GM12875 (cell line): ENCODE measurements around the gene OAS2.
A peak's percentile ranks its signal among the peaks of the same experiment; 100 is the strongest.

Experiments used
- H3K4me3 ChIP-seq: one replicate; pipeline ENCODE4 v1.5.1; 2011; ENCODE audit warnings: low read depth, low read length, control low read depth
- TF ChIP-seq, protein P1 (sequence below): IDR thresholded peaks from 2 replicates; pipeline ENCODE4 v1.5.1; 2011; ENCODE audit warnings: low read depth, mild to moderate bottlenecking, control low read depth, inconsistent platforms, low read length, moderate library complexity, borderline replicate concordance; ENCODE audit not compliant: insufficient read depth

OAS2 gene

DNA sequence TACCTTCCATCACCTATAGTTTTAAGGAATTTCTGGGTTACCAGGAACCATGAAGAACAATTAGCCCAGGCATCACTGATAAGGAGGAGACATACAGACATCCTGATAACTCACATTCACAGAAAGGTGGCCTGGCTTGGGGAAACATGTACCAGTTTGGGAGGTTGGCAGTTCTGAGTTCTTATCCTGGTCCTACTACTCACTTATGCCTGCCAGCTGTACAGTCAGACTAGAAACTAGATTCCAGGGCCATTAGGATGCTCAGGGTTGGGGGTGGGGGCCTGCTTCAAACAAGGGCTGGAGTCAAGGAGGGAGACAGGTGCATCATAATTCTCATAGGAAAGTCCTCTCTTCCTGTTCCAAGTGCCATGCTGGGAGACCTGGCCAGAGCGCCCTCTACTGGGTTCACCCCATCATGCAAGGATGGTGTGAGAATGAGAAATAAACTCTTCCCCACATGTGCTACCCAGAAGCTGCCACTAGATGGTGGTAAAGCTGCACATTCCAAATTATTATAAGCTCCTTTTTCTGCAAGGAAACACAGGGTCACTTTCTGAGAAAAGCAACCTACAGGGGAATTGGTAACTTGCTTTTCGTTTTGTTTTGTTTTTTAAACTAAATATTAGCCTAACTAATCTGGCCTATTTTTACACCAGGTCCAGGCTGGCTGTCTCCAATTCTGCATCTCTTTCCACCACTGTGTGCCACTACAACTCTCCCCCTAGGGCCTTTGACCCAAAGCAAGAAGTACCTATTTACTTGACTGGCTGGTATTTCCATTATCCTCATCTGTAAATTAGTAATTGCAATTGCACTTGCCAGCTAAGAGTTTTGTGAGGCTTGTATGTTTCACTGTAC is 14.5 kb downstream of the OAS2 start:
- TF ChIP-seq, protein P1, sequence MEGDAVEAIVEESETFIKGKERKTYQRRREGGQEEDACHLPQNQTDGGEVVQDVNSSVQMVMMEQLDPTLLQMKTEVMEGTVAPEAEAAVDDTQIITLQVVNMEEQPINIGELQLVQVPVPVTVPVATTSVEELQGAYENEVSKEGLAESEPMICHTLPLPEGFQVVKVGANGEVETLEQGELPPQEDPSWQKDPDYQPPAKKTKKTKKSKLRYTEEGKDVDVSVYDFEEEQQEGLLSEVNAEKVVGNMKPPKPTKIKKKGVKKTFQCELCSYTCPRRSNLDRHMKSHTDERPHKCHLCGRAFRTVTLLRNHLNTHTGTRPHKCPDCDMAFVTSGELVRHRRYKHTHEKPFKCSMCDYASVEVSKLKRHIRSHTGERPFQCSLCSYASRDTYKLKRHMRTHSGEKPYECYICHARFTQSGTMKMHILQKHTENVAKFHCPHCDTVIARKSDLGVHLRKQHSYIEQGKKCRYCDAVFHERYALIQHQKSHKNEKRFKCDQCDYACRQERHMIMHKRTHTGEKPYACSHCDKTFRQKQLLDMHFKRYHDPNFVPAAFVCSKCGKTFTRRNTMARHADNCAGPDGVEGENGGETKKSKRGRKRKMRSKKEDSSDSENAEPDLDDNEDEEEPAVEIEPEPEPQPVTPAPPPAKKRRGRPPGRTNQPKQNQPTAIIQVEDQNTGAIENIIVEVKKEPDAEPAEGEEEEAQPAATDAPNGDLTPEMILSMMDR, result peak; percentile 88

DNA sequence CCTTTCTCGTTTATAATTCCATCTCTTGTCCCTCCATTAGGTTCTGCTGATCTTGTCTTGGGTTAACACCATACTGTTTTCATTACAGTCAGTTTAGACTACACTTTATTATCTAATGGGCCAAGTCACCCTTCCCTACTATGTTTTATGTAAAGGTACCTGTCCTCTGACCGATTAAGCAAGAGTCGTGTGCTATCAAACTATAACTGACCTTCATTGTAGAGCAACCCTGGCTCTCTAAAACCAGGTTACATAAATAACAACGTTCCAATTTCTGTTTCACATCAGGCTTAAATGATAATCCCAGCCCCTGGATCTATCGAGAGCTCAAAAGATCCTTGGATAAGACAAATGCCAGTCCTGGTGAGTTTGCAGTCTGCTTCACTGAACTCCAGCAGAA is 16.7 kb downstream of the OAS2 start:
- no peak overlapping the region for H3K4me3 ChIP-seq
- TF ChIP-seq, protein P1, result no peak

More for the DNA sequence above, 14.5 kb downstream of the OAS2 start:
- H3K4me3 ChIP-seq, result no peak overlapping the region

DNA sequence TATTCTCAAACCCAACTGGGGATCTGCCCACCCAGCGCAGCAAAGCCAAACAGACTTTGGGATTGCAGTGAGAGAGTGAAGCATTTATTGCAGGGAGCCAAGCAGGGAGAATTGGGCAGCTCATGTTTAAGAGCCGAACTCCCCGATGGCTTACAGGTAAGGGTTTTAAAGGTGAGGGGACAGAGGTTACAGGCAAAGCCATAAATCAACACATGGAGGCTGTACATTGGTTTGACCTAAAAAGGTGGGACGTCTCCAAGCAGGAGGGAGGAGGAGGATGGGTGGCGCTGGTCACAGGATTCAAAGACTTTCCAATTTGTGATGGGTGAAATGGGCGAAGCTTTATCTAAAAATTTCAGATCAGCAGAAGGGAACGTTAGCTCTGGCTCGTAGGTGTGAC is 18.2 kb downstream of the OAS2 start:
- no peak overlapping the region for H3K4me3 ChIP-seq
- TF ChIP-seq, protein P1, result no peak

DNA sequence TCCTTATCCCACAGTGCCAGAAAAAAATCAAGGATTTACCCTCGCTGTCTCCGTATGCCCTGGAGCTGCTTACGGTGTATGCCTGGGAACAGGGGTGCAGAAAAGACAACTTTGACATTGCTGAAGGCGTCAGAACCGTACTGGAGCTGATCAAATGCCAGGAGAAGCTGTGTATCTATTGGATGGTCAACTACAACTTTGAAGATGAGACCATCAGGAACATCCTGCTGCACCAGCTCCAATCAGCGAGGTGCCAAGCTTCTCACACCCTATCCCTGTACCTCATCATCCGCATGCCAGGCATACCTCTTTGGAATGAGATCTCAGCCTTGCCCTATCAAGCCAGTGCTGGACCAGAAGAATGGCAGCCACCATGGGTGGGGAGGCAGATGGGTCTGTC is 19.2 kb downstream of the OAS2 start:
- H3K4me3 ChIP-seq, result no peak overlapping the region
- TF ChIP-seq, protein P1, result no peak

DNA sequence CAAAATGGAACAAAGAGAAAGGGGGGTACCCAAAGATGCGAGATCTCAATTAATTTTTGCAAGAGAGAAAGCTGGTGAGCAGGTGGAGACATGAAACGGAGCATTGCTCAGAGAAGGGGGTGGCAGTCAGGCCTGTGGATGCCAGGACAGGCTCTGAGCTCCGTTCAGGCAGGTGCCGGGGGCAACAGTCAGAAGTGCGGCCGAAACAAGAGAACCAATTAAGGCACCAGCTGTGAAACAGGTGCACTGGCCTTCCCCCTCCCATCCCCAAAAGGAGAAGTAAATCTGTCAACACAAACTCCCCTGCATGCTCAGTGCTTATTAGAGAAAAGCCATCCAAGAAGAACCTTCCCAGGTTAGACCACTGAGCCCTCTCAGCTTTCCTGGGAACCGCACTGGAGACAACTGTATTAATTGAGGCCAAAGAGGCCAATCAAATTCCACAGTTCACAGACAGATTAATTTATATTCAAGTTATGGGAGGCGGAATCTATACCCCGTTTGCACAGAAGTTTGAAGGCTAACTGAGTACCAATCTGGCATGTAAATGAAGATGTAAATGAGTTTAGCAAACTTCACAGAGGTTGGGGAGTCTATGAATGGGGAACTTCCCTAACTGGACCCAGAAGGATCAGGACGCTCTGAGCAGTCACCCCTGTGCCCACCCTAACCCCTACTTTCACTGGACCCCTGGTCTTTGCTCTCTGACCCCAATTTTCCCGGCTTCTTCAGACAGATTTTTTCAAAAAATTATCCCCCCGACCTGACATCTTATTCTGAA is 20.9 kb downstream of the OAS2 start:
- TF ChIP-seq, protein P1, result no peak
- H3K4me3 ChIP-seq, result no peak overlapping the region

DNA sequence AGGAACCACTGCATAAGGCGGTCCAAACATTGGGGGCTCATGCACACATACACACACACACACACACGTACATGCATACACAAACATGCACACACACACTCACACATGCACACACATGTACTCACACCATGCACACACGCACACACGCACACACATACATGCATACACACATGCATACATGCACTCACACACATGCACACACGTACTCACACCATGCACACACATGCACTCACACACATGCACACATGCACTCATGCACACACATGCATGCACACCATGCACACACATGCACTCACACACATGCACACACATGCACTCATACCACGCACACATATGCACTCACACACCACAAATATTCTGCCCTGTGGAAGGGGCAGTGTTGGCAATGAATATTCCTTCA is 22.1 kb downstream of the OAS2 start:
- TF ChIP-seq, protein P1, result no peak
- no peak overlapping the region for H3K4me3 ChIP-seq

DNA sequence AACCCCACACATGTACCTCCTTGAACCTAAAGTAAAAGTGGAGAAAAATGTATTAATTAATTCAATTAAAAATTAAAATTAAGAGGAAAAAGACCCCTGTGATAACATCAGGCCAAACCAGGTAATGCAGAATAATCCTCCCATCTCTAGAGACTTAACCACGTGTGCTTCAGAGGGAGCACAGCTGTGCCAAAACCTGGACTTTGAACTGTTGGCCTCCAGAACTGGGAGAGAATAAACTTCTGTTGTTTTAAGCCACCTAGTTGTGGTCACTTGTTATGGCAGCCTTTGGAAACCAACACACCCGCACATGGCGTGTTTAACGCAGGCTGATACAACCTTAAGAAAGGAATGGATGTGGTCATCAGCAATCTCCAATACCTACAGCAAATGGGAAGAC is 23.8 kb downstream of the OAS2 start:
- no peak overlapping the region for H3K4me3 ChIP-seq
- TF ChIP-seq, protein P1, result no peak
